Brain pericyte (primary cell): ENCODE measurements around the gene NAA16.
"Not testable (repeated sequence)": the region's sequence is repeated elsewhere in the genome, so short reads cannot be mapped to it uniquely, and the experiment has no call there.

ENCODE experiments used
- DNase-seq: peaks from one replicate; pipeline ENCODE4 v3.0.0-alpha.2; 2012; ENCODE audit warnings: low read depth, low spot score

Gene NAA16

DNA sequence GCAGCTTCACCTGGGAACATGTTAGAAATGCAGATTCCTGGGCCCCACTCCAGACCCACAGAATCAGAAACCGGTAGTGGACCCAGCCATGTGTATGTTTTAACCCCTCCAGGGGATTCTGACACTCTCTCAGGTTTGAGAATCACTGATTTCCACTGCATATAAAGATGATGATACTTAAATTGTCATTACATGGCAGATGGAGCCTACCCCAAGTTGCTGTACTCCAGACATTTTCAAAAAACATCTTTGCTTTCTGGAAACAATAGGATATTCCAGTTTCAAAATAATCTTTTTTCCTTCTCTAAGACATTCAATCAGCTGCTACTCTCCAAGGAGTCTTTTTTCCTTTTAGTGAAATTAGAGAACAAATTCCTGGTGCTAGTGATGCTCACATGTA, 97.7 kb downstream of the NAA16 start:
- no peak for DNase-seq

DNA sequence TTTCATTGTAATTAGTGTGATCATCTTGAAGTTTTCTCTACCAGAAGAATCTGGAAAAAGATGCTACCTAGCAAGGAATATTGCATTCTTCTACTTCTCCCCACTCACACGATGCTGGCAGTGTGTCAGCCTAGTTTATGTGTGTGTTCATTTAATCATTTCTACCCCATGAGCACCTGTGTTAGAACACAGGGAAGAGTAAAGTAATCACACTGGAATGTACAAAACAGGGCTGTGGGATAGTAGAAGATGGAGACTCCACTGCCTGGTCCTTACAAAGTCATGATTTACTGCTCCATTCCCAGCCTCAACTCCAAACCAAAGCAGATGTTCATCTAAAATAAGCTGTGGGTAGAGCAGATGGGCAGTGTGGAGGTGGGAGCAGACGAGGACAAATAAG, 98.5 kb downstream of the NAA16 start:
- no peak for DNase-seq

DNA sequence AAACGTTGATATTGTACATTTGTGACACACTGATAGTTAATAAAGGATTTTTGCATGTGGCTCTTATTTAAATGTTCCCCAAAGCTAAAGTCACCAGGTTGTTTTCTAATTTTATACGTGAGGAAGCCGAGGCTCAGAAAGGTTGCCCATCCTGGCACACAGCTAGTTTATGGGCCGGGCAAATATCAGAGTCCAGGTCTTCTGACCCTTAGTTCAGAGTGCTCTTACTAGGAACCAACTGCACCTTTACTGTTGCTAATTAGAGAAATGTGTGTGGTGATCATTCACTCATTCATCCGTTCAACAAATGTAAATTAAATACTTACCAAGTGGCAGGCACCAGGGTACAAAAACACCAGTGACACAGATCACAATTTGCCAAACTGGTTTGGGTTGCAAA, 100.0 kb downstream of the NAA16 start:
- DNase-seq, result no peak

DNA sequence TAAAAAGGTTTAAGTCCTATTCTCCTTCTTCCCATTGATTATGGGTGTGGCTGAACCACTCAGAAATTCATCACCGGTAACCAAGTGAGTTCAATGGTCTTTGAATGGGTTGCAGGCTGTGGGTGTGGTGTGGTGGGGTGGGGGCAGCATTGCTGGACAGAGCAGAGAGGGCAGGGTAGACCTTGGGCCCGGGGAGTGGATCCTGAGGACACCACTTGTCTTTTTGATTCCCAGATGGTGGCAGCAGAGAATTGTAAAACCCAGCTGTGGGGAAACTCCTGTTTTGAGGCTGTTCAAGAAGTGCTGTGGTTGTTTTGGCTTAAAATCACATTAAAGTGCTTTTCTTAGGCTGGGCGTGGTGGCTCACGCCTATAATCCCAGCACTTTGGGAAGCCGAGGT, 100.5 kb downstream of the NAA16 start:
- peak; percentile 13 for DNase-seq

DNA sequence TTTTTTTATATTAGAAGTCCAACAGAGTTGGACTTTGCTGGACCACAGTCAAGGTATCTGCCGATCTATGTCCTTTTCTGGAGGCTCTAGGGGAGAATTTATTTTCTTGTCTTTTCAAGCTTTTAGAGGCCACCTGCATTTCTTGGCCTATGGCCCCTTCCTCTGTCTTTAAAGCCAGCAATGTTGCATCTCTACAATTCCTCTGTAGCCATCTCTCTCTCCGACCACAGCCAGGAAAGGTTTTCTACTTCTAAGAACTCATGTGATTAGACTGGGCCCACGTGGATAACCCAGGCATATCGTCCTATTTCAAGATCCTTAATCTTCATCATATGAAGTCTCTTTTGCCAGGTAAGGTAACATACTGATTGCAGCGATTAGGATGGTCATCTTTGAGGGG, 102.8 kb downstream of the NAA16 start:
- no peak for DNase-seq

DNA sequence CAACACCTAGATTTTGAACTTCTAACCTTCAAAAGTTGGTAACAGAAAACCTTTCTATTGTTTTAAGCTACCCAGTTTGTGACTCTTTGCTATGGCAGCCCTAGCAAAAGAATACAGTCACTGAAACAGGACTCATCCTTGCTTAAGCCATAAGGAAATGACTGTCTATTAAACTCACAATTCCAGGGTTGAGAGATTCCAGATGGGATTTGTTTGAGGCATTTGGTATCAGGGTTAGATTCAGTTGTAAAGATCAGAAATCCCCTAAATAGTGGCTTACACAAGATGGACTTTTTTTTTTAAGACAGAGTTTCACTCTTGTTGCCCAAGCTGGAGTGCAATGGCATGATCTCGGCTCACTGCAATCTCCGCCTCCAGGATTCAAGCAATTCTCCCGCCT, 105.2 kb downstream of the NAA16 start:
- DNase-seq, result no peak

DNA sequence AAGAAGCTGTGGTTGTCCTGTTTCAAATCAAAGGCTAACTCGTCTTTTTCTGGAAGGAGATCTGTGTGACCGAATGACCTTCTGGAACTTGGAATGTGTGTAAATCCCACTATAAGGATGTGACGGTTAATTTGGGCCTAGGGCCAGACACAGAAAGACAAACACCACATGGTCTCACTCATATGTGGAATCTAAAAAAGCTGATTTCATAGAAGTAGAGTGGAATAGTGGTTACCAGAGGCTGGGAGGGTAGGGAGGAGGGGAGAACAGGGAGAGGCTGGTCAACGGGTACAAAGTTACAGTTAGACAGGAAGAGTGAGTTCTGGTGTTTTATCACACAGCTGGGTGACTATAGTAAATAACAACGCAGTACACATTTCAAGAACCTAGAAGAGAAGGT, 107.0 kb downstream of the NAA16 start:
- DNase-seq, result peak; percentile 11

DNA sequence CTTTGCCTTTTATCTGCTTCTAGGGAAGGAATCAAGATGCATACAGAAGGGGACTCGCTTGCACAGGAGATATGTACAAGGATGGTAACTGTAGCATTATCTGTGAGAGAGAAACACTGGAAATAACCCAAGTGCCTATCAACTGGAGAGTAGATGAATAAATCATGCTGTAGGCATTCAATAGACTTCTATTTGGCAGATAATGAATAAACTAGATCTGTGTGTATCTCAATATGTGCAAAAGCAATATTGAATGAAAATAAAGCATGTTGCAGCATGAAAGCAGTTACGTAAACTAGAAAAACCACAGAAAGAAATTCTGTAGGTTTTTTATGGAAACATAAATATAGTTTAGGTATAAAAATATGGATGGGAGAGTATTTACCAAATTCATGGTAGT, 107.7 kb downstream of the NAA16 start:
- no peak for DNase-seq

DNA sequence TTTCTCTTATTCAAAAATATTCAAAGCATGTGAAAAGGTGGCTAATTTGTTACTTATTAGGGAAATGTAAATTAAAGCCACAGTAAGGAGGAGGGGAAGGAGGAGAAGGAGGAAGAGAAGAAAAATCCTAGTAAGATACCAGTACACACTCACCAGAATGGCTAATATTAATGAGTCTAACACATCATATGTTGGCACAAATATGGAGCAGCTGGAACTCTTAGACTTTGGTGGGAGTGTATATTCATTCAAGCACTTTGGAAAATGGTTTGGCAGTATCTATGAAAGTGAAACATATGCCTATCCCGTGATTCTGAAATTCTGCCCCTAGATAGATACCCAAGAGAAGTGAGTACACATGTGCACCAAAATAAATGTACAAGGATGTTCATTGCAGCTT, 108.1 kb downstream of the NAA16 start:
- DNase-seq, result no peak

DNA sequence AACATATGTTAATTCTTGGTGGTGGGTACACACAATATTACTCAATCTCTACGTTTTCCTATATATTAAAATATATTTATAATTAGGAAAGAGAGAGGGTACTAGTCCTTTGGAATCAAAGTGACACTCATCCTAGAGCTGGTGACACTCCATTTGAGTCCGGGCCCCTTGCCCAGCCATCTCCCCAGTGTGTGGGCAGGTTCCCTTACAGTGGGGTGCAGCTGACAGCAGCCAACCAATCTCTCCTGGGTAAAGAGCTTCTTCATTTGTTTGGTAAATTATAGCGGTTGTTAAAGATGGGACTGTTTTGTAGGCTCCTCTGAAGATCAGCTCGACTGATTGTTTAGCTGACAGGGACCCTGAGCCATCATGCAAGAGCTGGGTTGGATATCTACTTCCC, 109.1 kb downstream of the NAA16 start:
- no peak for DNase-seq

DNA sequence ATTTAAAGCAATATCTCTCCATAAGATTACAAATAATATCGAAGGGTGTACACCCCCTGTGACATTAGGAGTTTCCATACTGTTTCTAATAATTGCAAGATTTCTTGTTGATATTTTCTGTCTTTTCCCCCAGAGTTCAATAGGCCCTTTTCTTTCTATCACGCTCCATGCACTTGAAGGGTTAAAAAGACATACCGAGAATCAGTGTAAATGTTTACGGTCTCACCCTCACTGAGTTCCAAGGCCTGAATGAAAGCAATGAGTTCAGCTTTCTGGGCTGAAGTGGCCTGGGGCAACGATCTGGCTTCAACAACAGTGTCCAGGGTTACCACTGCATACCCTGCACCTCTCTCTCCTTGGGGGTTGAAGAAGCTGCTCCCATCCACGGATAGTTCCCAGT, 110.3 kb downstream of the NAA16 start:
- DNase-seq, result not testable (repeated sequence)

DNA sequence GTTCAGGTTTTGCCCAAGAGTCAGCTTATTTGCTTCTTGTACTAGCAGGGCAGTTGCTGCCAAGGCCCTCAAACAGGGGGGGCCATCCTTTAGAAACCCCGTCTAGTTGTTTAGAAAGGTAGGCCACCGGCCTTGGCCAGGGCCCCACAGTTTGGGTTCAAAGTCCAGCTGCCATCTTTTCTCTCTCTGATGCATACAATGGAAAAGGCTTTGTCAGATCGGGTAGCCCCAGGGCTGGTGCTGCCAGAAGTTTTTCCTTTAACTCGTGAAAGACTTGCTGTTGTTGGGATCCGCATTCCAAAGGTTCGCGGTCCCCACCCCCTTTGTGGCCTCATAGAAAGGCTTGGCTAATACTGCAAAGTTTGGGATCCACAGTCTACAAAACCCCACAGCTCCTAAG, 110.9 kb downstream of the NAA16 start:
- not testable (repeated sequence) for DNase-seq

DNA sequence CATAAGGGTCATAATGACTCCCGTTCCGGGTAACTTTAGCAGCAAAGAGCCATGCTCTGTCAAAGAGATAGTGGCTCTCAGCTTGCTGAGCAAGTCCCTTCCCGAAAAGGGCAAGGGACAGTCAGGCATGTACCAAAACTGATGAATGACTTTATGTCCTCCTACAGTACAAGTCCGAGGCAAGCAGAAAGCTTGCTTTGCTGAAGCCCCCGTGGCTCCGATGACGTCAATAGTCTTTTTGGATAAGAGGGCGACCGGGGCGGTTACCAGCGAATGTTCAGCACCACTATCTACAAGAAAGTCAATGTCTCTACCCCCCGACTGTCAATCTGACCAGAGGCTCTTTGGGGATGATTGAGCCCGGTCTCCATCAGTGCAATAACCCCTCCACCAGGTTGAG, 112.2 kb downstream of the NAA16 start:
- not testable (repeated sequence) for DNase-seq

DNA sequence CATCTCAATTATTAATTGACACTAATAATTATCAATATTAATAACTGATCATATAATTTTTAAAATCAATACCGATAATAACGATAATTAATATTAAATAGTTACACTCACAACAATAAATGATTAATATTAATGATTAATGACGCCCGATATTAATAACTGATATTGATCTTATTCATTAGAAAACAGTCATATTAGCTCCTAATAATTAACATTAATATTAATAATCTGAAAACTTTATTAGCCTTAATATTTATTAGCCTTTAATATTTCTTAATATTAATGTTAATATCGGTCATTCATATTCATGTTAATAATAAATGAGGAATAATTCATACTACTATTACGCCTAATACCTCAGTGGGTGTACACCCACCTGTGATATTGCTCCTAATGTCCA, 113.6 kb downstream of the NAA16 start:
- DNase-seq, result not testable (repeated sequence)

DNA sequence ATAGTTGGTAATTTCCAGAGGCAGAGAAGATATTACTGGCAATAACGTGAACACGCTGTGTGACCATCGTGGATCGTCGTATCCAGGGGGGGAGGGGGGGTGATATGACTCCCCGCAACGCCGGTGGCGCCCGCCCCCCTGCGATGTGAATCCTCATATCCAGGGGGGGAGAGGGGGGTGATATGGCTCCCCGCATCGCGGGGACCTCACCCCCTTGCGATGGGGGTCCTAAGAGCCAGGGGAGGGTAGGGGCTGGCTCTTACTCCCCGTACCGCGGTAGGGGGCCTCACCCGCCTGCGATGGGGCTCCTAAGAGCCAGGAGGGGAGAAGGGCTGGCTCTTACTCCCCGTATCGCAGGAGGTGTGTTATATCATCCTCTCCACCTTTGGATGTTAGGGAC, 115.0 kb downstream of the NAA16 start:
- DNase-seq, result no peak
